OCI-LY1 (cell line): ENCODE measurements around the gene SMAD7.

Experiments
- H2AFZ ChIP-seq: fragments of 200-600 bp; sonication (generic), shearing (Covaris generic); 2 replicates; pipeline ENCODE4 v1.6.0; 2014; ENCODE audit warnings: antibody characterized with exemption, mild to moderate bottlenecking, low read length
- H3F3A ChIP-seq: fragments of 200-600 bp; sonication (generic), shearing (Covaris generic); 2 replicates; pipeline ENCODE4 v1.6.0; 2014; ENCODE audit warnings: mild to moderate bottlenecking, antibody characterized with exemption, low read length, moderate library complexity; ENCODE audit not compliant: insufficient read depth
- H3K27ac ChIP-seq: fragments of 200-600 bp; sonication (generic); 2 replicates; pipeline ENCODE4 v1.5.1; 2014; ENCODE audit warnings: low read length, mixed run types, mild to moderate bottlenecking, low read depth; ENCODE audit not compliant: poor library complexity, severe bottlenecking
- H3K27me3 ChIP-seq: fragments of 200-600 bp; sonication (generic); 2 replicates; pipeline ENCODE4 v1.6.0; 2014; ENCODE audit warnings: antibody characterized with exemption, mild to moderate bottlenecking, low read length, moderate library complexity; ENCODE audit not compliant: insufficient read depth
- H3K36me3 ChIP-seq: fragments of 200-600 bp; sonication (generic); 2 replicates; pipeline ENCODE4 v1.6.1; 2014; ENCODE audit warnings: mild to moderate bottlenecking, antibody characterized with exemption, low read length, moderate library complexity, mixed read lengths; ENCODE audit not compliant: insufficient read depth
- H3K4me1 ChIP-seq: fragments of 200-600 bp; sonication (generic); 2 replicates; pipeline ENCODE4 v1.5.1; 2014; ENCODE audit warnings: mild to moderate bottlenecking, low read length, moderate library complexity; ENCODE audit not compliant: insufficient read depth, severe bottlenecking
- H3K4me2 ChIP-seq: fragments of 200-600 bp; sonication (generic), shearing (Covaris generic); 2 replicates; pipeline ENCODE4 v1.6.1; 2014; ENCODE audit warnings: low read length
- H3K4me3 ChIP-seq: fragments of 200-600 bp; sonication (generic); 2 replicates; pipeline ENCODE4 v1.5.1; 2014; ENCODE audit warnings: low read length, low read depth, mild to moderate bottlenecking, mixed read lengths; ENCODE audit not compliant: poor library complexity, severe bottlenecking
- H3K79me2 ChIP-seq: fragments of 200-600 bp; shearing (Covaris generic); 2 replicates; pipeline ENCODE4 v1.6.1; 2016; ENCODE audit warnings: mixed run types, low read length, mixed read lengths; ENCODE audit not compliant: insufficient read depth
- H3K9ac ChIP-seq: fragments of 200-600 bp; sonication (generic), shearing (Covaris generic); 2 replicates; pipeline ENCODE4 v1.6.1; 2014; ENCODE audit warnings: mild to moderate bottlenecking, low read length, mixed read lengths
- H3K9me2 ChIP-seq: fragments of 200-600 bp; sonication (generic), shearing (Covaris generic); 2 replicates; pipeline ENCODE4 v1.6.1; 2014; ENCODE audit warnings: low read depth, mild to moderate bottlenecking, low read length, mixed read lengths
- H3K9me3 ChIP-seq: fragments of 200-600 bp; shearing (Covaris generic); 2 replicates; pipeline ENCODE4 v1.6.1; 2014; ENCODE audit warnings: low read length, mixed read lengths
- H4K20me1 ChIP-seq: fragments of 200-600 bp; sonication (generic), shearing (Covaris generic); 2 replicates; pipeline ENCODE4 v1.6.0; 2016; ENCODE audit warnings: mild to moderate bottlenecking, low read length; ENCODE audit not compliant: insufficient read depth
- EZH2 ChIP-seq: fragments of 200-600 bp; sonication (generic), shearing (Covaris generic); IDR thresholded peaks from 2 replicates; pipeline ENCODE4 v1.8.0; 2017; ENCODE audit warnings: borderline replicate concordance, mixed run types, mild to moderate bottlenecking, antibody characterized with exemption, low read length, moderate library complexity, mixed read lengths
- TF ChIP-seq, protein P1 (sequence below): fragments of 200-600 bp; sonication (generic), shearing (Covaris generic); IDR thresholded peaks from 2 replicates; pipeline ENCODE4 v1.5.1; 2017; ENCODE audit warnings: mild to moderate bottlenecking, antibody characterized with exemption, low read length, moderate library complexity, mixed read lengths

SMAD7 gene

DNA sequence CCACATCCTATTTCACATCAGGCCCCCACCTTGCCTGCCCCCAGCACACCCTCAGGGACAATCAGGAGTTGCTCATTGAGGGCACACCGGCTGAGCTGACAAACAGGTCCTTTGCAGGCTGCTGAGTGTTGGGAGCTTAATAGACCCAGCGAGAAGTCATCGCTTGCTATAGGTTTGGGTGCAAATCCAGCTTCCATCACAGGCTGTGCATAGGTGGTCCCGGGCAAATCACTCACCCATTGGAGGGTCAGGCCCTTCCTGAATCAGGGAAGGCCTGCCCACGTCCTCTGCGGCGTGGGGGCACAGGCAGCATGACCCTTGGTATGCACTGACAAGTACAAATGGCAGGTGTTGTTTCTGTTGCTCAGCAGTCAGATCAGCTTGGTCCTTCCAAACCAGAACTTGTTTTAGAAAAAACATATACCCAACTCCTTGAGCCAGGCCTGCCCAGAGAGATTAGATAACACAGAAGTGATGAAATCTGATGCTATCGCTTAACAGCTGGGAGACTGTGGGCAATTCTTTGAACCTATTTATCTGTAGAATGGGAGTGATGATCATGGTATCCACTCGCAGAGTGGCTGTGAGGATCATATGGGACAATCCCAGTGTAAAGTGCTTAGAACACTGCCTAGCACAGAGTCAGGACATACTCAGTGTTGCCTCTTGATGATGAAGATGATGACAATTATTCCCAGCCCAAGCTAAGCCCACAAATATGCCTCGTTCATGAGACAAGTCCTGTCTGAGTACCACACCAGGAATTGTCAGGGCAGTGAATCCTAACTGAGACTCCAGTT lies 34.9 kb downstream of the SMAD7 start:
- Histone ChIP-seq H3K36me3 (no peaks in the 10 kb centered on the region), H3K27ac (no peak overlapping the region), H3F3A (no peaks in the 10 kb centered on the region), H3K4me2 (no peak overlapping the region), H2AFZ (no peak overlapping the region), H3K4me3 (no peak overlapping the region), H3K9me3 (no peaks in the 10 kb centered on the region), H3K27me3 (peaks cover 22% of the 10 kb centered on the region), H3K79me2 (no peaks in the 10 kb centered on the region), H4K20me1 (no peaks in the 10 kb centered on the region), H3K9ac (no peak overlapping the region), H3K9me2 (no peaks in the 10 kb centered on the region), H3K4me1 (no peaks in the 10 kb centered on the region)
- TF ChIP-seq, protein P1, sequence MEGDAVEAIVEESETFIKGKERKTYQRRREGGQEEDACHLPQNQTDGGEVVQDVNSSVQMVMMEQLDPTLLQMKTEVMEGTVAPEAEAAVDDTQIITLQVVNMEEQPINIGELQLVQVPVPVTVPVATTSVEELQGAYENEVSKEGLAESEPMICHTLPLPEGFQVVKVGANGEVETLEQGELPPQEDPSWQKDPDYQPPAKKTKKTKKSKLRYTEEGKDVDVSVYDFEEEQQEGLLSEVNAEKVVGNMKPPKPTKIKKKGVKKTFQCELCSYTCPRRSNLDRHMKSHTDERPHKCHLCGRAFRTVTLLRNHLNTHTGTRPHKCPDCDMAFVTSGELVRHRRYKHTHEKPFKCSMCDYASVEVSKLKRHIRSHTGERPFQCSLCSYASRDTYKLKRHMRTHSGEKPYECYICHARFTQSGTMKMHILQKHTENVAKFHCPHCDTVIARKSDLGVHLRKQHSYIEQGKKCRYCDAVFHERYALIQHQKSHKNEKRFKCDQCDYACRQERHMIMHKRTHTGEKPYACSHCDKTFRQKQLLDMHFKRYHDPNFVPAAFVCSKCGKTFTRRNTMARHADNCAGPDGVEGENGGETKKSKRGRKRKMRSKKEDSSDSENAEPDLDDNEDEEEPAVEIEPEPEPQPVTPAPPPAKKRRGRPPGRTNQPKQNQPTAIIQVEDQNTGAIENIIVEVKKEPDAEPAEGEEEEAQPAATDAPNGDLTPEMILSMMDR = no peak
- no peak for TF ChIP-seq EZH2

DNA sequence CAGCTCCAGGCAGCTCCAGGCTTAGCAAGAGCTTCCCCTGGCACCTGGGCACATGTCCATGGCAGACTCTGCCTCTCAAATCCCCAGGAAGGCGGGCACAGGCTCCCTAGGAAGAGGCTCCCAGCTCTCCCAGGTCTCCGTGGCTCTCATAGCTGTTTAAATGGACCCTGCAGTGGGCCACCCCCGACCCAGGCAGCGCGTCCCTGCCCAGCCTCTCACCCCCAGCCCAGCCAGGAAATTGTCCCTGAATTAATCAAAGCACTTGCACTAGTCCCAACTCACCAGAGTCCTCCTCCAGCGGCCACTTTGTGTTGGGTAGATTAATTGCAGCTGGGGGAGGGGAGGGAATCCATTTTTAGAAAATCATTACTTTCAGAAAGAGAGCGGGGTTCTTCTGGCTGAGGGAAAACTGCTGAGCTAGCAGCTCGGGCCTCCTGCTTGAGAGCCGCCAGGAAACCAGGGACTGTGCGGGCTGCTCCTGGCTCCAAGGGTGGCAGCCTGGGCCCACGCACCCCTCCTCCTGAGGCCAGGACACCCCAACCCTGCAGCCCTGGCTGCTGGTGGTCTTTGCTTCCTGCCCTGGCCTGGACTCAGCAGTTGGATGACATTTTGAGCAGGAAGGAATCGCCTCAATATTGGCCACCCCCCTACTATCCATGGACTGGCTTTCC lies 36.0 kb downstream of the SMAD7 start:
- Histone ChIP-seq H3K4me3 (no peak overlapping the region), H3K36me3 (no peaks in the 10 kb centered on the region), H3K27me3 (peaks cover 22% of the 10 kb centered on the region), H3F3A (no peaks in the 10 kb centered on the region), H3K4me2 (no peak overlapping the region), H3K27ac (no peak overlapping the region), H3K9me2 (no peaks in the 10 kb centered on the region), H3K9me3 (no peaks in the 10 kb centered on the region), H4K20me1 (no peaks in the 10 kb centered on the region), H3K79me2 (no peaks in the 10 kb centered on the region), H3K4me1 (no peaks in the 10 kb centered on the region), H3K9ac (no peak overlapping the region), H2AFZ (no peak overlapping the region)
- TF ChIP-seq EZH2 = no peak
- TF ChIP-seq, protein P1 = no peak

DNA sequence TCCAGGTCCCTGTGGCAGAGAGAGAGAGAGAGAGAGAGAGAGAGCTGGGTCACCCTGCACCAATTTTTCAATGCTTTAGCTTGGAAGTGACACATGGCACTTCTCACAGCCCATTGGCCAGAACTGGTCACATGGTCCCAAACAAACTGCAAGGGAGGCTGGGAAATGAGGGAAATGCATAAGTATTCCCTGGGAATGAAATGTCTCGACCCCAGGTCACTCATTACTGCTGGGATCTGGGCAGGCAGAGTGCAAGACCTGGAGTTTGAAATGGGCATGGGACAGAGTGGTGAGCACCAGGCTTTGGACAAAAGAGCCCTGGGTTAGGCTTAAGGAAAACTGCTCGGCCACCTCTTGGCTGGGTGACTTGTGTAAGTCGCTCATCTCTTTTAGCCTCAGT lies 37.0 kb downstream of the SMAD7 start:
- Histone ChIP-seq H3K27me3 (peaks cover 22% of the 10 kb centered on the region), H3K9me3 (no peaks in the 10 kb centered on the region), H3F3A (no peaks in the 10 kb centered on the region), H3K27ac (no peak overlapping the region), H2AFZ (no peak overlapping the region), H3K36me3 (no peaks in the 10 kb centered on the region), H4K20me1 (no peaks in the 10 kb centered on the region), H3K79me2 (no peaks in the 10 kb centered on the region), H3K4me1 (no peaks in the 10 kb centered on the region), H3K9me2 (no peaks in the 10 kb centered on the region), H3K4me3 (no peak overlapping the region), H3K9ac (no peak overlapping the region), H3K4me2 (no peak overlapping the region)
- TF ChIP-seq, protein P1 = no peak
- TF ChIP-seq EZH2 = no peak
